ENCODE data around the gene JPH4. TPM values are rescaled to one million over a fixed set of nuclear protein-coding genes. Genes with fewer than 3 reads are reported as not detected.
"Not testable (repeated sequence)": the region's sequence is repeated elsewhere in the genome, so short reads cannot be mapped to it uniquely, and the experiment has no call there.

The JPH4 gene
- total RNA-seq, 4 donors from 2014 or later: 0.09 TPM; not detected in 3

- in situ Hi-C loops (cut with MboI; ENCODE audit: low sequenced_read_pairs in 4 of 4) (loop anchor here in 2 of 4 donors (5.0 to 10.0 kb wide), 2 partner anchors 45 to 67 kb away; no protein-coding TSS in a partner anchor), intact Hi-C loops (cut with DNase I; ENCODE audit: low total_unique reads) (no loop called here)
- Histone ChIP-seq H3K27me3 (no peaks in the 10 kb centered on the region), H3K36me3 (no peaks in the 10 kb centered on the region), H3K27ac (no peak overlapping the region), H3K4me3 (no peak overlapping the region), H3K9me3 (no peaks in the 10 kb centered on the region), H3K4me1 (no peaks in the 10 kb centered on the region)
- ATAC-seq: peak; percentile 58 to 75
- DNase-seq: no peak
- peak; percentile 33 to 74 (median 53) for TF ChIP-seq CTCF (IDR thresholded peaks at IDR 0.05 in 4 of 5, conservative IDR thresholded peaks at IDR 0.05 in 1 of 5)
- TF ChIP-seq POLR2A (IDR thresholded peaks at IDR 0.05): no peak
Measured at GRCh38 chr14:23539248-23540140, 39.1 kb downstream of the JPH4 start.

GRCh38 chr14:23538785-23539184, 39.8 kb downstream of the JPH4 start:
- intact Hi-C loops (cut with DNase I; ENCODE audit: low total_unique reads) (no loop called here), in situ Hi-C loops (cut with MboI; ENCODE audit: low sequenced_read_pairs in 4 of 4) (no loop called here)
- H3K9me3 ChIP-seq: no peaks in the 10 kb centered on the region
- DNase-seq: no peak
- ATAC-seq: no peak
- H3K27ac ChIP-seq: no peak overlapping the region
- no peaks in the 10 kb centered on the region for H3K27me3 ChIP-seq
- H3K4me1 ChIP-seq: no peaks in the 10 kb centered on the region
- no peaks in the 10 kb centered on the region for H3K36me3 ChIP-seq
- no peak for TF ChIP-seq POLR2A (IDR thresholded peaks at IDR 0.05)
- TF ChIP-seq CTCF (IDR thresholded peaks at IDR 0.05 in 4 of 5, conservative IDR thresholded peaks at IDR 0.05 in 1 of 5): no peak
- H3K4me3 ChIP-seq: no peak overlapping the region

- no peak for ATAC-seq
- intact Hi-C loops (cut with DNase I; ENCODE audit: low total_unique reads) (no loop called here), in situ Hi-C loops (cut with MboI; ENCODE audit: low sequenced_read_pairs in 4 of 4) (no loop called here)
- Histone ChIP-seq H3K27me3 (no peaks in the 10 kb centered on the region), H3K4me1 (no peaks in the 10 kb centered on the region), H3K9me3 (no peaks in the 10 kb centered on the region), H3K4me3 (no peak overlapping the region), H3K27ac (no peak overlapping the region), H3K36me3 (no peaks in the 10 kb centered on the region)
- no peak for DNase-seq
- TF ChIP-seq POLR2A (IDR thresholded peaks at IDR 0.05) (no peak), CTCF (IDR thresholded peaks at IDR 0.05 in 4 of 5, conservative IDR thresholded peaks at IDR 0.05 in 1 of 5) (no peak)
Measured at GRCh38 chr14:23538050-23538718, 40.4 kb downstream of the JPH4 start.

- no peaks in the 10 kb centered on the region for H3K4me1 ChIP-seq
- no peaks in the 10 kb centered on the region for H3K9me3 ChIP-seq
- intact Hi-C loops (cut with DNase I; ENCODE audit: low total_unique reads): no loop called here
- no peak for DNase-seq
- no peaks in the 10 kb centered on the region for H3K27me3 ChIP-seq
- in situ Hi-C loops (cut with MboI; ENCODE audit: low sequenced_read_pairs in 4 of 4): no loop called here
- no peaks in the 10 kb centered on the region for H3K36me3 ChIP-seq
- no peak for ATAC-seq
- H3K4me3 ChIP-seq: no peak overlapping the region
- no peak overlapping the region for H3K27ac ChIP-seq
- TF ChIP-seq CTCF (IDR thresholded peaks at IDR 0.05 in 4 of 5, conservative IDR thresholded peaks at IDR 0.05 in 1 of 5): no peak
- no peak for TF ChIP-seq POLR2A (IDR thresholded peaks at IDR 0.05)
Measured at GRCh38 chr14:23537351-23538049, 41.1 kb downstream of the JPH4 start.

- H3K4me3 ChIP-seq; H3K36me3 ChIP-seq; H3K27me3 ChIP-seq; H3K4me1 ChIP-seq; in situ Hi-C loops (cut with MboI; ENCODE audit: low sequenced_read_pairs in 4 of 4); H3K9me3 ChIP-seq; ATAC-seq; DNase-seq; intact Hi-C loops (cut with DNase I; ENCODE audit: low total_unique reads); H3K27ac ChIP-seq: not testable (repeated sequence)
Measured at GRCh38 chr14:23536906-23537305, 41.7 kb downstream of the JPH4 start.

Data from gastrocnemius medialis (tissue), 4 donors.